Thymus (tissue), 14 donors: Measurements from ENCODE around the gene YPEL4. TPM values are rescaled to one million over a fixed set of nuclear protein-coding genes. Genes with fewer than 3 reads are reported as not detected.
"Not testable (repeated sequence)": the region's sequence is repeated elsewhere in the genome, so short reads cannot be mapped to it uniquely, and the experiment has no call there.

ENCODE experiments used
- DNase-seq, 9 donors: peaks; one replicate each; pipeline ENCODE4 v3.0.0-alpha.2; 2013; ENCODE audit warnings: low spot score in 9 of 9, low read depth in 6 of 9, missing footprints in 1 of 9
- H3K27ac ChIP-seq, 2 donors: one replicate each; pipeline ENCODE4 v1.5.1; 2013; ENCODE audit warnings: control low read depth in 1 of 2, low read depth in 1 of 2, low read length in 1 of 2, mild to moderate bottlenecking in 1 of 2, moderate library complexity in 1 of 2
- H3K27me3 ChIP-seq, 2 donors: one replicate each; pipeline ENCODE4 v1.5.1; 2013; ENCODE audit warnings: low read length in 1 of 2; ENCODE audit not compliant: control insufficient read depth in 2 of 2, insufficient read depth in 1 of 2
- H3K36me3 ChIP-seq, 2 donors: one replicate each; pipeline ENCODE4 v1.5.1; 2013; ENCODE audit warnings: low read length in 1 of 2, mild to moderate bottlenecking in 1 of 2, moderate library complexity in 1 of 2; ENCODE audit not compliant: control insufficient read depth in 2 of 2, insufficient read depth in 2 of 2
- H3K4me1 ChIP-seq, 2 donors: one replicate each; pipeline ENCODE4 v1.5.1; 2013; ENCODE audit warnings: low read length in 2 of 2; ENCODE audit not compliant: control insufficient read depth in 2 of 2, insufficient read depth in 2 of 2
- H3K4me3 ChIP-seq, 2 donors: one replicate each; pipeline ENCODE4 v1.5.1; 2013; ENCODE audit warnings: low read length in 2 of 2, control low read depth in 1 of 2, mild to moderate bottlenecking in 1 of 2
- H3K9me3 ChIP-seq, 2 donors: one replicate each; pipeline ENCODE4 v1.5.1; 2013; ENCODE audit warnings: low read length in 1 of 2, mild to moderate bottlenecking in 1 of 2; ENCODE audit not compliant: control insufficient read depth in 2 of 2, insufficient read depth in 1 of 2
- WGBS: extraction: QIAGEN DNeasy Blood & Tissue Kit; methylation state at CpG from one replicate; pipeline ENCODE4 v1.1.7; 2013; 5-methylcytosine and 5-hydroxymethylcytosine counted together
- long read RNA-seq, 10 donors: transcript quantifications; one replicate each; lab custom pipeline, GENCODE V29; 2026
- polyA plus RNA-seq: library from polyadenylated mRNA; stranded (reverse); fragments of 200-250 nt; gene quantifications from one replicate; pipeline ENCODE4 v1.2.3, GENCODE V29; 2013
- total RNA-seq: library from RNA; stranded (reverse); fragments of 120-200 nt; gene quantifications from one replicate; pipeline ENCODE4 v1.2.4, GENCODE V29; 2013
- donor health status: healthy.

Gene YPEL4, protein sequence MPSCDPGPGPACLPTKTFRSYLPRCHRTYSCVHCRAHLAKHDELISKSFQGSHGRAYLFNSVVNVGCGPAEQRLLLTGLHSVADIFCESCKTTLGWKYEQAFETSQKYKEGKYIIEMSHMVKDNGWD
- 0.94 TPM for total RNA-seq
- polyA plus RNA-seq, result 5.9 TPM
- long read RNA-seq, donor 1, result 0 reads
- long read RNA-seq, donor 2, result 0 reads
- long read RNA-seq, donor 3, result 0 reads
- long read RNA-seq, donor 4, result 0 reads
- long read RNA-seq, donor 5, result 0 reads
- long read RNA-seq, donor 6, result 0 reads
- long read RNA-seq, donor 7, result 0 reads
- long read RNA-seq, donor 8, result 0 reads
- long read RNA-seq, donor 9, result 0 reads
- long read RNA-seq, donor 10, result 0 reads

GRCh38 chr11:57649826-57650738, at the start of gene YPEL4:
Gene YPEL4 (minus strand): TSS chr11:57649912. CDS start chr11:57647107, 2,805 bp downstream.
- WGBS, result 26% methylated on average over 15 of the region's 15 CpGs
- Histone ChIP-seq H3K36me3 (no peaks in the 10 kb centered on the region), H3K27ac (peak within 1 kb of the TSS in 1 of 2 donors; percentile 22), H3K27me3 (peaks cover 22 to 51% of the 10 kb centered on the region in 2 donors), H3K4me3 (peak within 1 kb of the TSS; percentile 8 to 44), H3K9me3 (peaks cover 0 to 5% of the 10 kb centered on the region in 2 donors), H3K4me1 (peaks cover 29 to 54% of the 10 kb centered on the region in 2 donors)
- DNase-seq, result peak in 2 of 9 donors; percentile 61 to 82

GRCh38 chr11:57698843-57699365, 49.2 kb upstream of the YPEL4 start:
- no peak overlapping the region for H3K4me3 ChIP-seq
- H3K4me1 ChIP-seq, result no peaks in the 10 kb centered on the region
- no peak overlapping the region for H3K27ac ChIP-seq
- H3K9me3 ChIP-seq, result no peaks in the 10 kb centered on the region
- H3K27me3 ChIP-seq, result no peaks in the 10 kb centered on the region
- DNase-seq, result no peak
- WGBS, result 97% methylated on average over 18 of the region's 18 CpGs
- peaks cover 76 to 92% of the 10 kb centered on the region in 2 donors for H3K36me3 ChIP-seq

GRCh38 chr11:57690474-57690873, 40.8 kb upstream of the YPEL4 start:
- WGBS, result 99% methylated on average over 5 of the region's 5 CpGs

DNA sequence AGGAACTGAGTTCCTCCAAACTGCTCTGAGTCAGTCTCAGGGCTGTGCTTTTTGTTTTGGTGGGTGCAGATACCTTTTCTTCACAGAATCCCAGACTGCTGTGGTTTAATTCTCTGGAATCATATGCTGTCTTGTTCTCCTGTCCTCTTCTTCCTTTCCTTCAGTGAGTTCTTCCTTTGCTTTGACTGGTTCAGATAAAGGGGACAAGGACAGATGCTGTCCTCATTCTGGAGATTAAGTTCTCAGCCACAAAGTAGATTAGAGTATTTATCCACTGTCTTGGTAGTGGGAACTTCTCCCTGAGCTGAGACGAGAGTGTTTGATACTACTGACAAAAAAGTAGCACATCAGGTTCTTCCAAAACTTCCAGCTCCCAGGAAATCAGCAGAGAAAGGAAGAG, 31.5 kb upstream of the YPEL4 start:
- Histone ChIP-seq H3K4me3 (no peak overlapping the region), H3K4me1 (no peaks in the 10 kb centered on the region), H3K27ac (no peak overlapping the region), H3K9me3 (no peaks in the 10 kb centered on the region), H3K36me3 (peaks cover 55 to 62% of the 10 kb centered on the region in 2 donors), H3K27me3 (no peaks in the 10 kb centered on the region)
- 93% methylated on average over 1 of the region's 1 CpG for WGBS
- DNase-seq, result no peak

More at GRCh38 chr11:57690474-57690873, 40.8 kb upstream of the YPEL4 start:
- H3K4me1 ChIP-seq, H3K9me3 ChIP-seq, H3K27ac ChIP-seq, H3K27me3 ChIP-seq, H3K4me3 ChIP-seq, DNase-seq: not testable (repeated sequence)
- peaks cover 69 to 72% of the 10 kb centered on the region in 2 donors for H3K36me3 ChIP-seq

DNA sequence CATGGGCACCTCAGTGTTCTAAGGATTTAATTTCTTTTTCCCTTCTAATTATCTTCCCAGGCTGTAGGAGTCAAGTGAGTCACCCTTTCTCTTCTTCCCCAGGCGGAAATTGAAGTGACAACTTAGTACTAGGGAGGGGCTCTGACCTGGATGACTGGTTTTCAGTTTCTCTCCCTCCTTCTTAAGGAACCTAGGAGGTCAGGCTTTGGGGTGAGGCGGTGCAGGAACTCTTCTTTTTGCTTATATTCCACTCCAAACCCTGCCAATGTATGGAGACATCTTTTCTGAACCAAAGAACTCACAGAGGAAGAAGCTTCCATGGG, 30.8 kb upstream of the YPEL4 start:
- no peaks in the 10 kb centered on the region for H3K9me3 ChIP-seq
- H3K4me3 ChIP-seq, result no peak overlapping the region
- H3K4me1 ChIP-seq, result no peaks in the 10 kb centered on the region
- H3K36me3 ChIP-seq, result peaks cover 49 to 66% of the 10 kb centered on the region in 2 donors
- 90% methylated on average over 2 of the region's 2 CpGs for WGBS
- H3K27ac ChIP-seq, result no peak overlapping the region
- DNase-seq, result no peak
- H3K27me3 ChIP-seq, result no peaks in the 10 kb centered on the region

DNA sequence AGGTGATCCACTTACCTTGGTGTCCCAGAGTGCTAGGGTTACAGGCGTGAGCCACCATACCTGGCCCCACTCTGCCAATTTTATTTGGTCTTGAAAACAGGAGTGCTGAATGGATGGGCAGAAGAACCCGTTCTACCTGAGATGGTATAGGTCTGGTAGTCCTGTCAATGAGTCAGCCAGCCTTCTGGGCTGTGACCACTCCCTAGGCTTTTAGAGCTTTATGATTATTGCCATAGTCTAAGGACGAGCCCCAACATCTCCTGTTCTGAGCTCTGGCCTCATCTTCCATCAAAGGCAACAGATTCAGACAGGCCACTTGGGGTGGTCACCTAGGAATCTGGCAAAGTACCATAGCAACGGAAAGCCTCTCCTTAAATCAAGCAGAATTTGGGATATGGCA, 29.7 kb upstream of the YPEL4 start:
- peaks cover 46 to 69% of the 10 kb centered on the region in 2 donors for H3K36me3 ChIP-seq
- H3K27me3 ChIP-seq, result no peaks in the 10 kb centered on the region
- no peaks in the 10 kb centered on the region for H3K9me3 ChIP-seq
- 96% methylated on average over 4 of the region's 4 CpGs for WGBS
- no peak overlapping the region for H3K4me3 ChIP-seq
- H3K4me1 ChIP-seq, result no peaks in the 10 kb centered on the region
- no peak overlapping the region for H3K27ac ChIP-seq
- DNase-seq, result no peak

- Histone ChIP-seq H3K36me3 (peaks cover 40 to 69% of the 10 kb centered on the region in 2 donors), H3K27me3 (no peaks in the 10 kb centered on the region), H3K9me3 (no peaks in the 10 kb centered on the region), H3K27ac (no peak overlapping the region), H3K4me3 (no peak overlapping the region), H3K4me1 (no peaks in the 10 kb centered on the region)
- DNase-seq, result no peak
- 94% methylated on average over 3 of the region's 3 CpGs for WGBS
Observed at GRCh38 chr11:57675176-57675941, 25.6 kb upstream of the YPEL4 start.

DNA sequence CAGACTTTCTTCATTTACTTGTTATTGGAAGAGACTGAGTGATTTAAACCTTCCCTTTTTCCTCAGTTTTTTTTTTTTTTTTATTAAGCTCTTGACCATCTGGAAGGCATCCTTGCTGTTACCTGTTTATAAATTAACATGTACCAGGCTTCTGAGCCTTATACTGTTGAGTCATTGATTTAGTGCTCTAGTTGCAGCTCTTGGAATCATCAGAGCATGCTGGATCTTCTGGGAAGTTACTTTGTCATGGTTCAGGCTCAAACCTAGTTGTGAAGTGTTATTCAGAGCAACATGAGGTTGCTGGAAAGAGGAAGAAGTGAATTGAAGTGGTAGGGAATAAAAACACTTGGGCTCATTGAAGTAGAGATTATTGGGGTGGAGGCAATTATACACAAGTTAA, 24.5 kb upstream of the YPEL4 start:
- Histone ChIP-seq H3K36me3 (peaks cover 29 to 60% of the 10 kb centered on the region in 2 donors), H3K27ac (no peak overlapping the region), H3K9me3 (no peaks in the 10 kb centered on the region), H3K4me1 (peaks cover 4% of the 10 kb centered on the region in 2 donors), H3K4me3 (no peak overlapping the region), H3K27me3 (no peaks in the 10 kb centered on the region)
- no peak for DNase-seq
